Measurements from ENCODE around the gene CDC42BPA.
"Not testable (repeated sequence)": the region's sequence is repeated elsewhere in the genome, so short reads cannot be mapped to it uniquely, and the experiment has no call there.

The CDC42BPA gene

DNA sequence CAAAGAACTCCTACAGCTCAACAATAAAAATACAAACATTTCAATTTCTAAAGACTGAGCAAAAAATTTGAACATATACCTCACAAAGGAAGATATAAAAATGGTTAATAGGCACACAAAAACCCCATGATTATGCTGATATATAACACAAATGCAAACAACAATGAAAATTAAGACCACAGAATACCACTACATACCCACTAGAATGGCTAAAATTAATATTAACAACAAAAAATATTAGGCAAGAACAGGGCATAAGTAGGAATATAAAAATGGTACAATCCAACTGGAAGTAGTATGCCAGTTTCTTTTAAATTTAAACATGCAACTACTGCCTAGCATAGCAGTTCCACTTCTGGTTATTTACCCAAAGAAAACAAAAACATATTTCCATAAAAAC is 77.3 kb downstream of the CDC42BPA start:
- TF ChIP-seq, protein P1, sequence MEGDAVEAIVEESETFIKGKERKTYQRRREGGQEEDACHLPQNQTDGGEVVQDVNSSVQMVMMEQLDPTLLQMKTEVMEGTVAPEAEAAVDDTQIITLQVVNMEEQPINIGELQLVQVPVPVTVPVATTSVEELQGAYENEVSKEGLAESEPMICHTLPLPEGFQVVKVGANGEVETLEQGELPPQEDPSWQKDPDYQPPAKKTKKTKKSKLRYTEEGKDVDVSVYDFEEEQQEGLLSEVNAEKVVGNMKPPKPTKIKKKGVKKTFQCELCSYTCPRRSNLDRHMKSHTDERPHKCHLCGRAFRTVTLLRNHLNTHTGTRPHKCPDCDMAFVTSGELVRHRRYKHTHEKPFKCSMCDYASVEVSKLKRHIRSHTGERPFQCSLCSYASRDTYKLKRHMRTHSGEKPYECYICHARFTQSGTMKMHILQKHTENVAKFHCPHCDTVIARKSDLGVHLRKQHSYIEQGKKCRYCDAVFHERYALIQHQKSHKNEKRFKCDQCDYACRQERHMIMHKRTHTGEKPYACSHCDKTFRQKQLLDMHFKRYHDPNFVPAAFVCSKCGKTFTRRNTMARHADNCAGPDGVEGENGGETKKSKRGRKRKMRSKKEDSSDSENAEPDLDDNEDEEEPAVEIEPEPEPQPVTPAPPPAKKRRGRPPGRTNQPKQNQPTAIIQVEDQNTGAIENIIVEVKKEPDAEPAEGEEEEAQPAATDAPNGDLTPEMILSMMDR (IDR thresholded peaks at IDR 0.05; ENCODE audit: borderline replicate concordance, insufficient read depth, low read depth, low read length) = no peak
- no peak overlapping the region for H3K4me3 ChIP-seq (ENCODE audit: low read depth, low read length)

- TF ChIP-seq, protein P1 (IDR thresholded peaks at IDR 0.05; ENCODE audit: borderline replicate concordance, insufficient read depth, low read depth, low read length) = peak; percentile 32; the same call in 1 of the 2 replicates
Observed at GRCh38 chr1:227234998-227235405, 83.3 kb downstream of the CDC42BPA start.

GRCh38 chr1:227231128-227231527 is 87.2 kb downstream of the CDC42BPA start:
- H3K4me3 ChIP-seq (ENCODE audit: low read depth, low read length) = not testable (repeated sequence)

More at GRCh38 chr1:227234998-227235405, 83.3 kb downstream of the CDC42BPA start:
- H3K4me3 ChIP-seq (ENCODE audit: low read depth, low read length) = no peak overlapping the region

DNA sequence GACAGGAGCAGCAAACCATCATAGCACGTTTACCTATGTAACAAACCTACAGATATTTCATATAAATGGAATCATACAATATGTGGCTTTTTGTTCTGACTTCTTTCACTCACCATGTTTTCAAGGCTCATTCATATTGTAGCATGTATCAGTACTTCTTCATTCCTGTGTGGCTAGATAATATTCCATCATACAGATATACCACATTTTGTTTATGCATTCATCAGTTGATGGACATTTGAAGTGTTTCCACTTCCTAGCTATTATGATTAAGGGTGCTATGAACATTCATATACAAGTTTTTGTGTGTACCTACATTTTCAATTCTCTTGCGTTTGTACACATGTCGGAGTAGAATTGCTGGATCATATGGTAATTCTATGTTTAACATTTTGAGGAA is 90.1 kb downstream of the CDC42BPA start:
- H3K4me3 ChIP-seq (ENCODE audit: low read depth, low read length) = no peak overlapping the region
- TF ChIP-seq, protein P1 (IDR thresholded peaks at IDR 0.05; ENCODE audit: borderline replicate concordance, insufficient read depth, low read depth, low read length) = no peak

DNA sequence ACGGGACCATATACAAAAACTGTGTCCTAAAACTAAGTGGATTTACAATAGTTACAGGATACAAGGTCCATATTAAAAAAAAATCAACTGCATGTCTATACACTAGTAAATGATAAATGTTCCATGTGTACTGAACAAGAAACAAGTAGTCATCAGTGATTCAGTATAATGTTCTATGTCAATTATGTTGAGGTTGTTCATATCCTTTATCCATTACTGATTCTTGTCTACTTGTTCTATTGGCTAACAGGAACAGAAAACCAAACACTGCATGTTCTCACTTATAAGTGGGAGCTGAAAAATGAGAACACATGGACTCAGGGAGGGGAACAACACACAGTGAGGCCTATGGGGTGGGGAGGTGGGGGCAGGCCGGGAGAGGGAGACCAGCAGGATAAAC is 90.5 kb downstream of the CDC42BPA start:
- TF ChIP-seq, protein P1 (IDR thresholded peaks at IDR 0.05; ENCODE audit: borderline replicate concordance, insufficient read depth, low read depth, low read length) = no peak
- no peak overlapping the region for H3K4me3 ChIP-seq (ENCODE audit: low read depth, low read length)

DNA sequence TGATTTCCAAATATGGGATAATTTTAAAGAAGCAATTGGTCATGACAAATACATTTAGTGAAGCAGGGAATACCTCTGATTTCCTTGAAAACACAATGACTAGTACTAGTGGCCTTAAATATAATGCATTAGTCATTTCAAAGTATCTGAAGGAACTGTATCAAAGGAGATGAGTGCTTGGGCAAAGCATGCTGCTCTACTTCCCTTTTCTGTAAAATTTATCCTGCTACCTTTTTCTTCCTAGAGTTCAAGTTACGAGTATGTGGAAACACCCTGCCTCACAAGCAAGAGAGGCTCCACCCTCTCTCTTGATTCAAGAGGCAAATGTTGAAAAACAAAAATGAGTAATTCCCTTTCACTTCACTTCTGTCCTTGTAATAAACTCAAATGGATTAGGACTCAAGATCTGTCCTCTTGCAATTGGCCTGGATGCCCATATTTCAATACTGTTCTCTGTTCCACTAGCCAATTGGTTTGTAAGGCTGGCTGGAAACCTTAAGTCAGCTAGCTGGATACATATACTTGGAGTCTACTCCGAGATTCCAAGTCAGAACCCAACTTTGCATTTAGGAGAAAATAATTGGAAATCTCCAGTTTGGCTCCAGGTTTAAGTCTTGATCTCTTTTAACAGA is 92.5 kb downstream of the CDC42BPA start:
- H3K4me3 ChIP-seq (ENCODE audit: low read depth, low read length) = no peak overlapping the region
- TF ChIP-seq, protein P1 (IDR thresholded peaks at IDR 0.05; ENCODE audit: borderline replicate concordance, insufficient read depth, low read depth, low read length) = no peak

- no peak overlapping the region for H3K4me3 ChIP-seq (ENCODE audit: low read depth, low read length)
- TF ChIP-seq, protein P1 (IDR thresholded peaks at IDR 0.05; ENCODE audit: borderline replicate concordance, insufficient read depth, low read depth, low read length) = no peak
Observed at GRCh38 chr1:227223171-227223806, 95.0 kb downstream of the CDC42BPA start.

Data from GM12875 (cell line).